Epithelial cell of prostate (primary cell): Measurements from ENCODE around the gene ZNF628.

Source experiments
- DNase-seq: peaks from one replicate; pipeline ENCODE4 v3.0.0-alpha.2; 2011; ENCODE audit warnings: low read depth, low spot score
- H3K27ac ChIP-seq: fragments of 450-650 bp; 2 replicates; pipeline ENCODE4 v1.5.1; 2017; ENCODE audit warnings: mild to moderate bottlenecking

The ZNF628 gene

GRCh38 chr19:55476100-55476775, at the start of gene ZNF628:
ZNF628 (plus strand) TSS chr19:55476617; CDS start chr19:55479911, 3,294 bp downstream.
- H3K27ac ChIP-seq = peak within 1 kb of the TSS; percentile 89
- DNase-seq = peak; percentile 85

- DNase-seq = no peak
- no peak overlapping the region for H3K27ac ChIP-seq
Observed at GRCh38 chr19:55431183-55431582, 45.2 kb upstream of the ZNF628 start.

GRCh38 chr19:55432241-55432959, 44.0 kb upstream of the ZNF628 start:
- H3K27ac ChIP-seq = no peak overlapping the region
- no peak for DNase-seq

GRCh38 chr19:55433292-55433691, 43.1 kb upstream of the ZNF628 start:
- H3K27ac ChIP-seq = no peak overlapping the region
- no peak for DNase-seq

GRCh38 chr19:55434356-55434919, 42.0 kb upstream of the ZNF628 start:
- H3K27ac ChIP-seq = no peak overlapping the region
- DNase-seq = no peak

- H3K27ac ChIP-seq = no peak overlapping the region
- DNase-seq = no peak
Observed at GRCh38 chr19:55435020-55435419, 41.4 kb upstream of the ZNF628 start.

- no peak overlapping the region for H3K27ac ChIP-seq
- no peak for DNase-seq
Observed at GRCh38 chr19:55436847-55437246, 39.6 kb upstream of the ZNF628 start.

GRCh38 chr19:55437410-55437809, 39.0 kb upstream of the ZNF628 start:
- H3K27ac ChIP-seq = no peak overlapping the region
- DNase-seq = no peak

GRCh38 chr19:55439052-55439451, 37.4 kb upstream of the ZNF628 start:
- no peak overlapping the region for H3K27ac ChIP-seq
- no peak for DNase-seq

- no peak for DNase-seq
- H3K27ac ChIP-seq = no peak overlapping the region
Observed at GRCh38 chr19:55440411-55441105, 35.9 kb upstream of the ZNF628 start.

GRCh38 chr19:55441319-55441691, 35.1 kb upstream of the ZNF628 start:
- DNase-seq = no peak
- no peak overlapping the region for H3K27ac ChIP-seq

- DNase-seq = no peak
- no peak overlapping the region for H3K27ac ChIP-seq
Observed at GRCh38 chr19:55441692-55442321, 34.6 kb upstream of the ZNF628 start.

- no peak overlapping the region for H3K27ac ChIP-seq
- no peak for DNase-seq
Observed at GRCh38 chr19:55442372-55442961, 34.0 kb upstream of the ZNF628 start.

- DNase-seq = no peak
Observed at GRCh38 chr19:55443045-55443823, 33.2 kb upstream of the ZNF628 start, which contains the start of gene SHISA7. SHISA7 (minus strand) TSS chr19:55443300; CDS start chr19:55442863, 437 bp downstream.

GRCh38 chr19:55443824-55444480, 32.5 kb upstream of the ZNF628 start:
- no peak overlapping the region for H3K27ac ChIP-seq
- no peak for DNase-seq

More at GRCh38 chr19:55443045-55443823, 33.2 kb upstream of the ZNF628 start, which contains the start of gene SHISA7:
- no peak within 1 kb of the TSS for H3K27ac ChIP-seq

- H3K27ac ChIP-seq = no peak overlapping the region
Observed at GRCh38 chr19:55444646-55445045, 31.8 kb upstream of the ZNF628 start.

GRCh38 chr19:55446060-55446459, 30.4 kb upstream of the ZNF628 start:
- peak; percentile 94 for DNase-seq
- H3K27ac ChIP-seq = peak overlapping the region; percentile 23

More at GRCh38 chr19:55444646-55445045, 31.8 kb upstream of the ZNF628 start:
- no peak for DNase-seq

- no peak overlapping the region for H3K27ac ChIP-seq
- DNase-seq = peak; percentile 29
Observed at GRCh38 chr19:55447421-55448174, 28.8 kb upstream of the ZNF628 start.
